ENCODE measurements around the gene PLCB4. TPM values are rescaled to one million over a fixed set of nuclear protein-coding genes. Genes with fewer than 3 reads are reported as not detected.

Gene PLCB4
- total RNA-seq, 1 donor from 2014 or later, result 5.3 TPM

GRCh38 chr20:9214685-9215084 lies 145.8 kb downstream of the PLCB4 start:
- no peak for DNase-seq (ENCODE audit: low spot score)

GRCh38 chr20:9215539-9215938 lies 146.7 kb downstream of the PLCB4 start:
- DNase-seq (ENCODE audit: low spot score), result no peak

- no peak for DNase-seq (ENCODE audit: low spot score)
Measured at GRCh38 chr20:9218531-9218961, 149.7 kb downstream of the PLCB4 start.

GRCh38 chr20:9220874-9221547 lies 152.1 kb downstream of the PLCB4 start:
- no peak for DNase-seq (ENCODE audit: low spot score)

- DNase-seq (ENCODE audit: low spot score), result no peak
Measured at GRCh38 chr20:9223296-9223695, 154.4 kb downstream of the PLCB4 start.

GRCh38 chr20:9225879-9226278 lies 157.0 kb downstream of the PLCB4 start:
- no peak for DNase-seq (ENCODE audit: low spot score)

- no peak for DNase-seq (ENCODE audit: low spot score)
Measured at GRCh38 chr20:9227896-9228615, 159.2 kb downstream of the PLCB4 start.

GRCh38 chr20:9228774-9229450 lies 160.0 kb downstream of the PLCB4 start:
- no peak for DNase-seq (ENCODE audit: low spot score)

- no peak for DNase-seq (ENCODE audit: low spot score)
Measured at GRCh38 chr20:9230406-9230805, 161.5 kb downstream of the PLCB4 start.

- no peak for DNase-seq (ENCODE audit: low spot score)
Measured at GRCh38 chr20:9233804-9234203, 164.9 kb downstream of the PLCB4 start.

- no peak for DNase-seq (ENCODE audit: low spot score)
Measured at GRCh38 chr20:9235518-9235917, 166.6 kb downstream of the PLCB4 start.

GRCh38 chr20:9236458-9236857 lies 167.6 kb downstream of the PLCB4 start:
- DNase-seq (ENCODE audit: low spot score), result no peak

GRCh38 chr20:9241232-9241692 lies 172.4 kb downstream of the PLCB4 start:
- DNase-seq (ENCODE audit: low spot score), result no peak

GRCh38 chr20:9241721-9242427 lies 173.0 kb downstream of the PLCB4 start:
- DNase-seq (ENCODE audit: low spot score), result no peak

- DNase-seq (ENCODE audit: low spot score), result no peak
Measured at GRCh38 chr20:9243986-9244385, 175.1 kb downstream of the PLCB4 start.

- DNase-seq (ENCODE audit: low spot score), result no peak
Measured at GRCh38 chr20:9244811-9245210, 175.9 kb downstream of the PLCB4 start.

- no peak for DNase-seq (ENCODE audit: low spot score)
Measured at GRCh38 chr20:9246731-9247130, 177.8 kb downstream of the PLCB4 start.

GRCh38 chr20:9250511-9250910 lies 181.6 kb downstream of the PLCB4 start:
- DNase-seq (ENCODE audit: low spot score), result no peak

GRCh38 chr20:9253006-9253539 lies 184.2 kb downstream of the PLCB4 start:
- no peak for DNase-seq (ENCODE audit: low spot score)

GRCh38 chr20:9255171-9255570 lies 186.3 kb downstream of the PLCB4 start:
- no peak for DNase-seq (ENCODE audit: low spot score)

GRCh38 chr20:9256393-9256792 lies 187.5 kb downstream of the PLCB4 start:
- no peak for DNase-seq (ENCODE audit: low spot score)
